HepG2 (cell line): ENCODE results near the gene GLIS2. TPM values are rescaled to one million over a fixed set of nuclear protein-coding genes. Genes with fewer than 3 reads are reported as not detected.

ENCODE experiments used
- SIX4 ChIP-seq: sonication (generic); formaldehyde crosslinking; IDR thresholded peaks from 2 replicates; pipeline ENCODE4 v1.4.0; 2020; ENCODE audit warnings: missing genetic modification reagents
- TP53 ChIP-seq: sonication (generic); formaldehyde crosslinking; conservative IDR thresholded peaks from 2 replicates; pipeline ENCODE4 v1.4.0; 2020; ENCODE audit warnings: missing genetic modification reagents
- ZNF138 ChIP-seq: sonication (generic); formaldehyde crosslinking; IDR thresholded peaks from 2 replicates; pipeline ENCODE4 v1.5.0; 2020; ENCODE audit warnings: mild to moderate bottlenecking, low read depth, missing genetic modification reagents
- ZNF503 ChIP-seq: sonication (generic); formaldehyde crosslinking; IDR thresholded peaks from 2 replicates; pipeline ENCODE4 v1.4.0; 2020; ENCODE audit warnings: missing genetic modification reagents
- polyA plus RNA-seq, 8 experiments: library from polyadenylated mRNA; depleted of rRNA in 3 of 8; stranded (reverse) in 7 of 8; unstranded in 1 of 8; fragments of >200 nt; fragmentation: Illumina TruSeq in 4 of 8; extraction: Trizol in 4 of 8; gene quantifications; 2 replicates each; pipeline versions ENCODE4 v1.2.1 to v1.2.3, GENCODE V29; 2011 to 2016; ENCODE audit warnings: low read depth in 4 of 8, missing spikeins in 1 of 8, mixed read lengths in 1 of 8; ENCODE audit not compliant: insufficient read depth in 1 of 8
- total RNA-seq, 5 experiments: library from RNA; depleted of rRNA; stranded (reverse); fragments of >200 nt; fragmentation: Illumina TruSeq; extraction: Trizol; gene quantifications; 2 replicates each; pipeline ENCODE4 v1.2.3, GENCODE V29; 2016; ENCODE audit warnings: low read depth in 1 of 5
- TF ChIP-seq, protein P1 (sequence below): sonication (generic); formaldehyde crosslinking; IDR thresholded peaks from 2 replicates; pipeline ENCODE4 v1.4.0; 2020; ENCODE audit warnings: missing genetic modification reagents

The GLIS2 gene
- total and polyA plus RNA-seq, 2 of the 13 experiments (the other 11 are each of a cell fraction or from before 2014, with no cell fraction given) = 0.28 to 0.29 TPM

- TF ChIP-seq, protein P1, sequence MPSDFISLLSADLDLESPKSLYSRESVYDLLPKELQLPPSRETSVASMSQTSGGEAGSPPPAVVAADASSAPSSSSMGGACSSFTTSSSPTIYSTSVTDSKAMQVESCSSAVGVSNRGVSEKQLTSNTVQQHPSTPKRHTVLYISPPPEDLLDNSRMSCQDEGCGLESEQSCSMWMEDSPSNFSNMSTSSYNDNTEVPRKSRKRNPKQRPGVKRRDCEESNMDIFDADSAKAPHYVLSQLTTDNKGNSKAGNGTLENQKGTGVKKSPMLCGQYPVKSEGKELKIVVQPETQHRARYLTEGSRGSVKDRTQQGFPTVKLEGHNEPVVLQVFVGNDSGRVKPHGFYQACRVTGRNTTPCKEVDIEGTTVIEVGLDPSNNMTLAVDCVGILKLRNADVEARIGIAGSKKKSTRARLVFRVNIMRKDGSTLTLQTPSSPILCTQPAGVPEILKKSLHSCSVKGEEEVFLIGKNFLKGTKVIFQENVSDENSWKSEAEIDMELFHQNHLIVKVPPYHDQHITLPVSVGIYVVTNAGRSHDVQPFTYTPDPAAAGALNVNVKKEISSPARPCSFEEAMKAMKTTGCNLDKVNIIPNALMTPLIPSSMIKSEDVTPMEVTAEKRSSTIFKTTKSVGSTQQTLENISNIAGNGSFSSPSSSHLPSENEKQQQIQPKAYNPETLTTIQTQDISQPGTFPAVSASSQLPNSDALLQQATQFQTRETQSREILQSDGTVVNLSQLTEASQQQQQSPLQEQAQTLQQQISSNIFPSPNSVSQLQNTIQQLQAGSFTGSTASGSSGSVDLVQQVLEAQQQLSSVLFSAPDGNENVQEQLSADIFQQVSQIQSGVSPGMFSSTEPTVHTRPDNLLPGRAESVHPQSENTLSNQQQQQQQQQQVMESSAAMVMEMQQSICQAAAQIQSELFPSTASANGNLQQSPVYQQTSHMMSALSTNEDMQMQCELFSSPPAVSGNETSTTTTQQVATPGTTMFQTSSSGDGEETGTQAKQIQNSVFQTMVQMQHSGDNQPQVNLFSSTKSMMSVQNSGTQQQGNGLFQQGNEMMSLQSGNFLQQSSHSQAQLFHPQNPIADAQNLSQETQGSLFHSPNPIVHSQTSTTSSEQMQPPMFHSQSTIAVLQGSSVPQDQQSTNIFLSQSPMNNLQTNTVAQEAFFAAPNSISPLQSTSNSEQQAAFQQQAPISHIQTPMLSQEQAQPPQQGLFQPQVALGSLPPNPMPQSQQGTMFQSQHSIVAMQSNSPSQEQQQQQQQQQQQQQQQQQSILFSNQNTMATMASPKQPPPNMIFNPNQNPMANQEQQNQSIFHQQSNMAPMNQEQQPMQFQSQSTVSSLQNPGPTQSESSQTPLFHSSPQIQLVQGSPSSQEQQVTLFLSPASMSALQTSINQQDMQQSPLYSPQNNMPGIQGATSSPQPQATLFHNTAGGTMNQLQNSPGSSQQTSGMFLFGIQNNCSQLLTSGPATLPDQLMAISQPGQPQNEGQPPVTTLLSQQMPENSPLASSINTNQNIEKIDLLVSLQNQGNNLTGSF = no peak
- no peak for TF ChIP-seq ZNF138 (CRISPR knock-in tag)
- no peak for TF ChIP-seq ZNF503 (CRISPR knock-in tag)
- TF ChIP-seq SIX4 (CRISPR knock-in tag) = no peak
- TF ChIP-seq TP53 (CRISPR knock-in tag) = no peak
These were observed 16.2 kb downstream of the GLIS2 start (continued) for GRCh38 chr16:4332083-4332482.
